Measurements from ENCODE around the gene COPS7A.

- TF ChIP-seq CTCF (IDR thresholded peaks at IDR 0.05): no peak
- no peak for TF ChIP-seq POLR2A (IDR thresholded peaks at IDR 0.05)
- no peak for TF ChIP-seq POLR2AphosphoS5 (IDR thresholded peaks at IDR 0.05)
Observed at GRCh38 chr12:6777386-6777785, 53.5 kb downstream of the COPS7A start.
